Subcutaneous abdominal adipose tissue (tissue), 5 donors: ENCODE results near the gene NSD2.

Source experiments
- H3K27ac ChIP-seq: one replicate; pipeline ENCODE4 v1.7.0; 2013; ENCODE audit warnings: low read depth, mild to moderate bottlenecking, inconsistent platforms, low read length, moderate library complexity
- H3K27me3 ChIP-seq, 5 donors: one replicate each; pipeline ENCODE4 v1.7.0; 2013; ENCODE audit warnings: low read length in 5 of 5, inconsistent platforms in 1 of 5; ENCODE audit not compliant: control insufficient read depth in 5 of 5, insufficient read depth in 4 of 5
- H3K36me3 ChIP-seq, 5 donors: one replicate each; pipeline ENCODE4 v1.7.0; 2013; ENCODE audit warnings: low read length in 5 of 5; ENCODE audit not compliant: control insufficient read depth in 5 of 5, insufficient read depth in 5 of 5
- H3K4me1 ChIP-seq, 5 donors: one replicate each; pipeline ENCODE4 v1.7.0; 2013; ENCODE audit warnings: low read length in 5 of 5, mild to moderate bottlenecking in 3 of 5, moderate library complexity in 1 of 5; ENCODE audit not compliant: control insufficient read depth in 5 of 5, insufficient read depth in 5 of 5
- H3K4me3 ChIP-seq, 5 donors: one replicate each; pipeline ENCODE4 v1.7.0; 2013; ENCODE audit warnings: low read length in 5 of 5, low read depth in 1 of 5
- H3K9ac ChIP-seq, 5 donors: one replicate each; pipeline ENCODE4 v1.7.0; 2013; ENCODE audit warnings: low read length in 5 of 5, mild to moderate bottlenecking in 4 of 5, moderate library complexity in 3 of 5
- H3K9me3 ChIP-seq, 5 donors: one replicate each; pipeline ENCODE4 v1.7.0; 2013; ENCODE audit warnings: low read length in 5 of 5; ENCODE audit not compliant: control insufficient read depth in 5 of 5
- donor health status: healthy.
- donor health status: healthy.
- donor health status: healthy.
- donor health status: healthy.
- donor health status: healthy.

Gene NSD2

DNA sequence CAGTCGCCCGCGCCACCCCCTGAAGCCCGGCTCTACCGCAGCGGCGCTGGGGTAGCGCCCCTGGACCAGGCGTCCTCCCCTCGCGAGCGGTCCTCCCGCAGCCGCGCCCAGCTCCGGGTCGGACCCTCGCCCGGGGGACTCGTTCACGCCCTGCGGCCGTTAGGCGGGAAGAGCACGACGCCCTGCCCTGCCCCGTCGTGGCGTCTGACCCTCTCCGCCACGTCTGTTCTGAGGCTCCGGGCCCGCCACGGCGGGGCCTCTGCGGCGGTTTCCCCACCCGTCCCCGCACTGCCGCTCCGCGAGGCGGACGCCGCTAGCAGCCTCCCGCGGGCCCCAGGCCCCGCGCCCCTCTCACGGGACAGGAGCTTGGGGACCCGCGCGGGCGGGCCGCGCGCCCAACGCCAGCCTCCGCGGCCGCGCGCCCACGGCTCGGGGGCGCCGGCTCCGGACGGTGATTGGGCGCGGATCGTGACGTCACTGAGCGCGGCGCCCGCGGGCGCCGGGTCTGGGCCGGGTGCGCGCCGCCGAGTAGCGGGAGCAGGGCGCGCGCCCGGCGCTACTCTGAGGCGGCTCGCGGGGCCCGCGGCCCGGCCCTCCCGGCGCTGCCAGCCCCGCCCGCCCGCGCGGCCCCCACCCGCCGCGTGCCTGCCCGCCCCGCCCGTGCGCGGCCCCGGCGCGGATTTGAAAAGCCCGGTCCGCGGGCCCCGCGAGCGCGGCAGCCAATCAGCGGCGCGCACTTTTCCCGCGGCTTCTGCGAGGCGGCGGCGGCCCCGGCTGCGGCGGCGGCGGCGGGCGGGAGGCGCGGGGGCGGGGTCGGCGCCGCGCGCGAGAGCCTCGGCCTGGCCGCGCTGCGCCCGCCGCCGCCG lies at the start of gene NSD2:
TSS of gene NSD2 (plus strand) at position 816 of the 866 bp plus-strand sequence. CDS start 29,262 bp downstream, outside the sequence.
- Histone ChIP-seq H3K27ac (peak within 1 kb of the TSS; percentile 86), H3K27me3 (peaks cover 0 to 12% (median 10%) of the 10 kb centered on the region in 5 donors), H3K36me3 (no peaks in the 10 kb centered on the region), H3K9me3 (no peaks in the 10 kb centered on the region), H3K9ac (peak within 1 kb of the TSS; percentile 71 to 91 (median 87)), H3K4me3 (peak within 1 kb of the TSS; percentile 70 to 87 (median 78)), H3K4me1 (peaks cover 0 to 24% (median 20%) of the 10 kb centered on the region in 5 donors)

DNA sequence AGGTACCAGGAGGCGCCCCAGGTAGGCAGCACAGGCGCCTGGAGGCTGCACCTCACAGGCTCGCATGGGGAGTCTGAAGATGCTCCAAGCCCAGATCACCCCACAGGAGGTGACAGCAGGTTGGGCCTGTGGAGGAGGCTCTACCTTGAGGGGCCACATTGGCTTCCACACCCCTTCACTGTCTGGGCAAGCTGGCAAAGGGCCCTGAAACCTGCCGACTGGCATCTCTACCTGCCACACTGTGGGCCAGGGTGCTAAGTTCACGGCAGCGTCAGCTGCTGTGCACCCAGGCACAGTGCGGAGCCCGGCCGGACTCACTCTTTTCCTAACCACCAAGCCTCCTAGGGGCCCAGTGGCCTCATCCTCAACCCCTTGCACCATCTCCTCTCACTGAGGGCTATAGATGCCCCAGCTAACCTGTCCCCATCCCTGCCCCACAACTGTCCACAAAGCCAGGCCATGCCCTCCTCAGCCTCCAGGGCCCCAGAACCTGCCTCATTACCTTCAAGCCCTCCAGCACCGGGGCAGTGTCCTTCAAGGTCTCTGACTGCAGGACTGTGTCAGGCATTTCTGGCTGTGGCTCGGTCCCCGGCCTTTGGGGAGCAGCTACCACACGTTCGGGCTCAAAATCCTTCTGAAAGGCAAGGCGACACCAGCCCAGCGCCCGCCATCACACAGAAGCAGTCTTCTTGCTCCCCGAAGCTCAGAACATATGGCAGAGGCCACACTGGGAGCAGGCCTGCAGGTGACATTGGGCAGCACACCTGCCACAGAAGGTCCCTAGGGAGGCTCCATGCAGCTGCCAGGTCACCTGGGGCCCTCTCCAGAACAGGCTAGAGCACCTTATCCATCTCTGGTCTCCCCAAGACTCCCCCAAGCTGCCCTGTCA lies 49.3 kb upstream of the NSD2 start:
- H3K27me3 ChIP-seq: no peaks in the 10 kb centered on the region
- no peak overlapping the region for H3K4me3 ChIP-seq
- peaks cover 0 to 7% (median 0%) of the 10 kb centered on the region in 5 donors for H3K4me1 ChIP-seq
- H3K9me3 ChIP-seq: no peaks in the 10 kb centered on the region
- H3K27ac ChIP-seq: no peak overlapping the region
- H3K36me3 ChIP-seq: peaks cover 0 to 91% (median 79%) of the 10 kb centered on the region in 5 donors
- H3K9ac ChIP-seq: no peak overlapping the region

DNA sequence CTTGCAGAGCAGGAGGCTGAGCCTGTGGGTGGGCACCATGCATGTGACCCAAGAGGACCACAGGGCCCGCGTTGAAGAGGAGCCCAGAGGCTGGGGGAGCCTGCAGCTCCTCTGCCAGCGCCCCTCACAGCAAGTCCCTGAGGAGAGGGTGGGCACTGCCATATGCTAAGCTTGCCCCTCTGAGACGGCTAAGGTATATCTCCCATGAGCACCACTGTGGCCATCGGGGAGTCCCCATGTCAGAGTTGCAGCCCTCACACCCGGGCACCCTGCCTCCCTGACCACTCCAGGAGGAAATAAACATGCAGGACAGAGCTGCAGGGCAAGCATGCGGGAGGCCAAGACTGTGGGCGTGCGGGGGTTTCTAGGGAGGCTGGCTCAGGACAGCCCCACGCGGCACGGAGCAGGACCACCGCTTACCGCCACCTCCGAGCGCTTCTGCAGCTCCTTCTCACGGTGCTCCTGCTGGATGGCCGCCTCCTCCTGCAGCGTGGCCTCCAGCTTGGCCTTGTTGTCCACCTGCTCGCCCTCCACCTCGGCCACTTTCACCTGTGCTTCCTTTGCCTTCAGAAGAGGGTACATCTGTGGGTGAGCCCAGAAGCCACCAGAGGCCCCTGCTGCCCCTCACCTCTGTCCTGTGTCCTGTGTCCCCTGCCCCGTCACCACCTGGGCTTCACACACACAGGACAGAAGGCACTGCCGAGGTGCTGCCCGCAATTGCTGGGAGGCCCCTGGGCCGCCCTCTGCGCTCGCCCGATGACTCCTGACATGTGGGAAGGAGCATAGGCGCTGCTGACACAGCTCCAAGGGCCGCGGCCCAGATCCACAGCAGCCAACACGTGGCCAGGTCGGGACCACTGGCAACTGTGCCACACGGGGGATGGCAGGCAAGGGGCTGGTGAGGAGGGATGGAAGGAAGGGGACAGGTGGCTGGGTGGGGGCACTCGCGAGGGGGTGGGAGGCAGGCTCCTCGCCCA lies 48.3 kb upstream of the NSD2 start:
- peaks cover 0 to 85% (median 71%) of the 10 kb centered on the region in 5 donors for H3K36me3 ChIP-seq
- H3K27me3 ChIP-seq: no peaks in the 10 kb centered on the region
- no peaks in the 10 kb centered on the region for H3K9me3 ChIP-seq
- peaks cover 0 to 7% (median 0%) of the 10 kb centered on the region in 5 donors for H3K4me1 ChIP-seq
- no peak overlapping the region for H3K9ac ChIP-seq
- H3K27ac ChIP-seq: no peak overlapping the region
- no peak overlapping the region for H3K4me3 ChIP-seq

DNA sequence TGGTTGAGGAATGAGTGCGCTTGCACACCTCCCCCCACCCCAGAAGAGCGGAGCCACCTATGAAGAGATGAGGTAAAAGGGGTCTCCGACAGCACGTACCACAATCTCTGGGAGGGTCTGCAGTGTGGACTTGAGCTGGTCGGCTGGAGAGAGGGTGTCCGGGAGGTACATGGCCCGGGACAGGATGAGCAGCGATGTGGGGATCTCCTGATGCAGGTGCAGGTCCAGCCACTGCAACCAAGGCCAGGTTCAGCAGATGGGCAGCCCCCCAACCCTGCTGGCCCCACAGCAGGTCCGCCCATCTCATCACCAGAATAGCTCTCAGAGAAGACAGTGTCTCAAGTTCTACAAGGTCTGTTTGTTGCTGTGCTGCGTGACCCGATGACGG lies 47.7 kb upstream of the NSD2 start:
- peaks cover 0 to 78% (median 71%) of the 10 kb centered on the region in 5 donors for H3K36me3 ChIP-seq
- peaks cover 0 to 7% (median 0%) of the 10 kb centered on the region in 5 donors for H3K4me1 ChIP-seq
- H3K27me3 ChIP-seq: no peaks in the 10 kb centered on the region
- H3K9ac ChIP-seq: no peak overlapping the region
- H3K27ac ChIP-seq: no peak overlapping the region
- H3K9me3 ChIP-seq: no peaks in the 10 kb centered on the region
- H3K4me3 ChIP-seq: no peak overlapping the region

DNA sequence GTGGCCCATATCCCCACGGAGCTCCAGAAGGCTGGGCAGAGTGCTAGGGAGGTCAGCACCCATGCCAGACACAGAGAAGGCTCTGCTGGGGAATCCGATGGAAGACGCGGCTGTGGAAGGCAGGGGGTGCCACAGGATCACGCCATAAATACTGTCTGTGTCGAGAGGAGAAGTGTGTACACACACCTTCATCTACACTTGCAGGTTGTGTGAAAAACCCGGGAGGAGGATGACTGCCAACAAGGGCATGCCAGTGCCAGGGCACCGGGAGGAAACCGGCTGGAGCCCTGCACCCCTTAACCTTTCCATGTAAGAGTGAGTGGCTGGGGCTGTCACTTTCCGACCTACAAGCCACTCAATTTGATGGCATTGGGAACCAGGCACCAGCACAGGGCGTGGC lies 46.4 kb upstream of the NSD2 start:
- H3K36me3 ChIP-seq: peaks cover 0 to 71% (median 62%) of the 10 kb centered on the region in 5 donors

DNA sequence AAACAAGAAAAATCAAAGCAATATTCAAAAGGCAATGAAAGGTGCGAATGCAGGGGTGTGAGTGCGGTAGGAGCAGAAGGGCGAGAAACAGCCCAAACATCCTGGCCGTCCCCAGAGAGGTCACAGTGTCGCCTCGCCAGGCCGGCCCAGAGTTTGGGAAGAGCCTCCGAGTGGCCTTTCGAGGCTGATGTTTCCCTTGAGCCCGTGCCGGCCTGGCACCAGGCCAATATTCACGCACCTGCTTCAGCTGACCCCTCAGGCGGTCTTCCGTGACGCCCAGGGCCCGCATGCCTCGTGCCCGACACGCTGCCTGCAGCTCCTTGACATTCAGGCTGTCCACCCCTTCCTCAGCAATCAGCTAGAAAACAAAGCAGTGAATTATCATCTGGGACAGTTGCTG lies 45.9 kb upstream of the NSD2 start:
- no peak overlapping the region for H3K27ac ChIP-seq
- peaks cover 0 to 69% (median 61%) of the 10 kb centered on the region in 5 donors for H3K36me3 ChIP-seq
- H3K9me3 ChIP-seq: no peaks in the 10 kb centered on the region
- H3K9ac ChIP-seq: no peak overlapping the region
- H3K4me3 ChIP-seq: no peak overlapping the region
- H3K4me1 ChIP-seq: no peaks in the 10 kb centered on the region
- H3K27me3 ChIP-seq: no peaks in the 10 kb centered on the region

More for the DNA sequence above, 46.4 kb upstream of the NSD2 start:
- Histone ChIP-seq H3K9ac (no peak overlapping the region), H3K4me3 (no peak overlapping the region), H3K4me1 (no peaks in the 10 kb centered on the region), H3K27ac (no peak overlapping the region), H3K27me3 (no peaks in the 10 kb centered on the region), H3K9me3 (no peaks in the 10 kb centered on the region)

DNA sequence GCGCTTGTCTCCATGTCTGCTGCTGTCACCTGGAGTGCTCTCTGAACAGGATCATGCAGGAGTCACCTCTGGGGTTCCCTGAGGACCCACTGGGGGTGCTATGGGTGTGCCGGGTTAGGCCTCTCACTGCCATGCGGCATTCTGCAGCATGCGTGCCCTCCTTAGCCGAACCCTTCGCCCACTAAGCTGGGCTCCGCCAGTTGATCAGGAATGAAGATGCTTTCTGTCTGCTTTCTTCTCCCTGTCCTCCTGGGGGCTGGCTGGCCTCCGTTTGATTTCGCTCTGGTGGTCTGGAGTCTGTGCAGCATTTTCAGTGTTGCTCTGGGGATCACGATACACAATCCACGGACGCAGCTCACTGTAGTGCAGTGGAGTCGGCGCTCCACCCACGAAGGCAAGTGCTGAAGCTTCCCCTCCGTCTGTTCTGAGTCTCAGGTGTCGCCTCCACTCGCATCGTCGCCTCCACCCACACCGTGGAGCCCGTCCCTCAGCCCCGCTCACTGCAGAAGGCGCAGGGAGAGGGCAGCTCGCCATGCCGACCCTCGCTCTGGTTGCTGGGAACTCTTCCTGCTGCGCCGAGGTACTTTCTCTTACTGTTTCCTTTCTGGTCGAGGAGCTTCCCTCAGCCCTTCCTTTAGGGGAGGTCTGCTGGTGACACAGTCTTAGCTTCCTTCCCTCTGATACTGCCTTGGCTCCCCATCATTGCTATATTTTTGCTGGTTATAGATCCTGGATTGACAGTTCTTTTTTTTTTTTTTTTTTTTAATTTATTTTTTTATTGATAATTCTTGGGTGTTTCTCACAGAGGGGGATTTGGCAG lies 44.5 kb upstream of the NSD2 start:
- H3K27me3 ChIP-seq: no peaks in the 10 kb centered on the region

DNA sequence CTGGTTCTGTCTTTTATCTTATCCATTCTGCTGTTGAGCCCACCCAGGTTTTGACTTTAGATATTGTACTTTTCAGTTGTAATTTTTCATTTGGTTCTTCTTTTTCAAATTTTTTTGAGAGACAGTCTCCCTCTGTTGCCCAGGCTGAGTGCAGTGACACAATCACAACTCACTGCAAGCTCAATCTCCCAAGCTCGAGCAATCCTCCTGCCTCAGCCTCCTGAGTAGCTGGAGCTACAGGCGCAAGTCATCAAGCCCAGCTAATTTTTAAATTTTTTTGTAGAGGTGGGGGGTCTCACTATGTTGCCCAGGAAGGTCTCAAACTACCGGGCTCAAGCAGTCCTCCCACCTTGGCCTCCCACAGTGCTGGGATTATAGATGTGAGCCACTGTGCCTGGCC lies 41.0 kb upstream of the NSD2 start:
- no peaks in the 10 kb centered on the region for H3K9me3 ChIP-seq
- H3K27ac ChIP-seq: no peak overlapping the region
- H3K9ac ChIP-seq: no peak overlapping the region
- H3K4me1 ChIP-seq: no peaks in the 10 kb centered on the region
- H3K36me3 ChIP-seq: peaks cover 0 to 74% (median 69%) of the 10 kb centered on the region in 5 donors
- H3K27me3 ChIP-seq: no peaks in the 10 kb centered on the region
- no peak overlapping the region for H3K4me3 ChIP-seq

More for the DNA sequence above, 44.5 kb upstream of the NSD2 start:
- Histone ChIP-seq H3K9me3 (no peaks in the 10 kb centered on the region), H3K9ac (no peak overlapping the region), H3K36me3 (peaks cover 0 to 75% (median 70%) of the 10 kb centered on the region in 5 donors), H3K4me3 (no peak overlapping the region), H3K27ac (no peak overlapping the region), H3K4me1 (no peaks in the 10 kb centered on the region)
